Neural cell (in vitro differentiated cells): Measurements from ENCODE around the gene POTEI. TPM values are rescaled to one million over a fixed set of nuclear protein-coding genes. Genes with fewer than 3 reads are reported as not detected.
"Not testable (repeated sequence)": the region's sequence is repeated elsewhere in the genome, so short reads cannot be mapped to it uniquely, and the experiment has no call there.

Experiments
- H2AFZ ChIP-seq: fragments of 200-600, 300-800 bp; sonication (generic), shearing (Covaris generic); 2 replicates; pipeline ENCODE4 v1.6.0; 2014; ENCODE audit warnings: low read depth, mild to moderate bottlenecking, antibody characterized with exemption, low read length, moderate library complexity
- H3F3A ChIP-seq: fragments of 200-600 bp; shearing (Covaris generic); 2 replicates; pipeline ENCODE4 v1.6.1; 2016; ENCODE audit warnings: mild to moderate bottlenecking, moderate library complexity, mixed read lengths, antibody characterized with exemption, low read length; ENCODE audit not compliant: insufficient read depth, poor library complexity, severe bottlenecking
- H3K27ac ChIP-seq: fragments of 200-600, 300-800 bp; sonication (generic), shearing (Covaris generic); 2 replicates; pipeline ENCODE4 v1.5.1; 2014; ENCODE audit warnings: mild to moderate bottlenecking, low read length, moderate library complexity
- H3K27me3 ChIP-seq: fragments of 300-800, 200-600 bp; sonication (generic), shearing (Covaris generic); 2 replicates; pipeline ENCODE4 v1.6.0; 2014; ENCODE audit warnings: mild to moderate bottlenecking, low read depth, low read length, moderate library complexity; ENCODE audit not compliant: insufficient read depth
- H3K36me3 ChIP-seq: fragments of 300-800, 200-600 bp; sonication (generic), shearing (Covaris generic); 2 replicates; pipeline ENCODE4 v1.5.1; 2014; ENCODE audit warnings: mild to moderate bottlenecking, antibody characterized with exemption, low read length, moderate library complexity; ENCODE audit not compliant: insufficient read depth
- H3K4me2 ChIP-seq: fragments of 300-800, 200-600 bp; sonication (generic), shearing (Covaris generic); 2 replicates; pipeline ENCODE4 v1.6.0; 2014; ENCODE audit warnings: mild to moderate bottlenecking, low read length
- H3K4me3 ChIP-seq: fragments of 300-800, 200-600 bp; sonication (generic), shearing (Covaris generic); 2 replicates; pipeline ENCODE4 v1.5.1; 2014; ENCODE audit warnings: mild to moderate bottlenecking, low read length, moderate library complexity
- H3K79me2 ChIP-seq: fragments of 200-600 bp; shearing (Covaris generic); replicated peaks from 2 replicates; pipeline ENCODE4 v1.6.0; 2014; ENCODE audit warnings: mild to moderate bottlenecking, low read length, moderate library complexity; ENCODE audit not compliant: insufficient read depth
- H3K9ac ChIP-seq: fragments of 300-800, 200-600 bp; sonication (generic), shearing (Covaris generic); 2 replicates; pipeline ENCODE4 v1.6.1; 2016; ENCODE audit warnings: mild to moderate bottlenecking, low read length, mixed read lengths
- H3K9me2 ChIP-seq: fragments of 200-600 bp; shearing (Covaris generic); 2 replicates; pipeline ENCODE4 v1.6.1; 2016; ENCODE audit warnings: mild to moderate bottlenecking, low read length, mixed read lengths; ENCODE audit not compliant: insufficient read depth
- H3K9me3 ChIP-seq: fragments of 200-600, 300-800 bp; sonication (generic), shearing (Covaris generic); 2 replicates; pipeline ENCODE4 v1.6.1; 2016; ENCODE audit warnings: mild to moderate bottlenecking, mixed run types, low read length, moderate library complexity, mixed read lengths
- H4K20me1 ChIP-seq: fragments of 200-600 bp; shearing (Covaris generic); 2 replicates; pipeline ENCODE4 v1.6.1; 2016; ENCODE audit warnings: mild to moderate bottlenecking, mixed run types; ENCODE audit not compliant: insufficient read depth
- polyA plus RNA-seq: library from polyadenylated mRNA; depleted of rRNA; stranded (reverse); fragments of >200 nt; gene quantifications from 2 replicates; pipeline ENCODE4 v1.2.3, GENCODE V29; 2014

Gene POTEI
- polyA plus RNA-seq, 1 donor from 2014 or later, result 0.25 TPM

DNA sequence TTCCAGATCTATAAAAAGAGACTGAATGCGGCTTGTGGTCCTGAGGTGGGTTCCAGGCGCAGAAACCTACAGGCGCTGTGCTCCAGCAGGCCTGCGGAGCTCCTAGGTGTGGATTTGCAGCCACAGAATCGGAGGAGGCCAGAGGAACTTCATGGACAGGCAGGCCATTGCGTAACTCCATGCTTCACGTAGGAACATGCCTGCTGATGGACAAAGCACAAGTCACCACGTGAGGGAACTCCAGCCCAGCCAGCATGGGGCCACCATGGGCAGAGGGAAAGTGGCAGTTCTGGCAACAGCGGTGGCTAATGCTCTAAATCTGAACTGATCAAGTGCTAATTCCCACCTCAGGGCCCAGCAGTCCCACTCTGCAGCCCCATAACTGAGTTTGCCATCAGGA lies 29.1 kb upstream of the POTEI start:
- not testable (repeated sequence) for H3K36me3 ChIP-seq, H3K9me3 ChIP-seq, H4K20me1 ChIP-seq, H3K4me2 ChIP-seq, H3K27me3 ChIP-seq, H3F3A ChIP-seq, H3K4me3 ChIP-seq, H3K9me2 ChIP-seq, H3K27ac ChIP-seq, H3K9ac ChIP-seq, H2AFZ ChIP-seq, H3K79me2 ChIP-seq

DNA sequence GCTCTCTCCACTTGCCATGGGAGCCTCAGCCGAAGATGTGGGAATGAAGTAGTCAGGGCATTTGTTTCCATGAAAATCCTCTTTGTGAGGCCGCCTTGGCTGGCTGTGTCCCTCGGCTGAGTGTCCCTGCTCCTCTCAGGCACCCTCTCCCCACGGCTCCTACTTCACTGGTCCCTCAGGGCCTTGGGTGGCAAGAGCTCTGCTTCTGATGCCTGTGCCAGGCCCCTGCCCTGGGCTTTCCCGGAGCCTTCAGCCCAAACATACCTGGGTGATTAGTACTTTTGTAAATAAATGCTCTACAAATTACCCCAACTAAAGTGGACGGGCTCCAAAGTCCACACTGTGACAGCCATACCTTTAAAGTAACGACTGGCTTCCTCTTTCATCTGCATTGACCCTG lies 27.5 kb upstream of the POTEI start:
- not testable (repeated sequence) for H3K9me2 ChIP-seq, H3K4me2 ChIP-seq, H3K9me3 ChIP-seq, H3K4me3 ChIP-seq, H3K27me3 ChIP-seq, H3K36me3 ChIP-seq, H3K79me2 ChIP-seq, H2AFZ ChIP-seq, H3K9ac ChIP-seq, H3F3A ChIP-seq, H4K20me1 ChIP-seq, H3K27ac ChIP-seq

DNA sequence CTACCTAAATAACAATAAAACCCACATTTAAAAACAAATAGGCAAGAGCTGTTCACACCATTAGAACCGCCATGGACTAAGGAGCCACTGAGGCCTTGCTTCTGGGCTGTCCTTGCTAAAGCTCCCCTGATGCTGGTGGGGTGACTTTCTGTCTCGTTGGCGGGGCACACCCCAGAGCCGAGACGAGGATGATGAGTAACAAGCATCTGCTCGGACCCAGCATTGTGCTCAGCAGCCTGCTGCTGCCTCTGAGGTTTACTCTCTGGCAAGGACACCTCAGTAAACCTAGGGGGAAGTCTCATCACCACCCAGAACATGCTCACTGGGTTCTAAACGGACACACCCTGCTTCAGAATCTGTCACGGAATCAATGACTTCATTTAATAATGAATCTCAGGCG lies 22.5 kb upstream of the POTEI start:
- H3K9ac ChIP-seq, H3K79me2 ChIP-seq, H3F3A ChIP-seq, H3K4me2 ChIP-seq, H2AFZ ChIP-seq, H4K20me1 ChIP-seq, H3K9me2 ChIP-seq, H3K27me3 ChIP-seq, H3K36me3 ChIP-seq, H3K27ac ChIP-seq, H3K4me3 ChIP-seq, H3K9me3 ChIP-seq: not testable (repeated sequence)

DNA sequence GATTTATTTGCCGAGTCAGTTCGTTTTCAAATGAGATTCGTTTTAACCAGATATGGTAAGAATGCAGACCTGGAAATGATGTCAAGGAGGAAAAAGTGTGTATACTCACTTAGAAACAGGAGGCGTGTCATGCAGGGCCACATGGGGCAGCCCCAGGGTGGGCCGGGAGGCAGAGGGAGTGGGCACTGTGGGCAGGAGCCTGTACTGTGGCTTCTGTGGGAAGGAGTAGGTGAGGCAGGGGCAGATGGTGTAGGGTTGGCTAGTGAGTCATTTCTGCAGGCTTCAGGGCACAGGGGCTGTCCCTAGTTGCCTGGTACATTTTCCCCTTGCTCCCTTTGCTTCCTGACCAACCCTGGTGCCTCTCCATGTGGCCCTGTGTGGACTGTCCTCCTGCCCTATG lies 22.1 kb upstream of the POTEI start:
- not testable (repeated sequence) for H4K20me1 ChIP-seq, H2AFZ ChIP-seq, H3K27me3 ChIP-seq, H3F3A ChIP-seq, H3K4me3 ChIP-seq, H3K27ac ChIP-seq, H3K9me3 ChIP-seq, H3K36me3 ChIP-seq, H3K9ac ChIP-seq, H3K79me2 ChIP-seq, H3K4me2 ChIP-seq, H3K9me2 ChIP-seq

DNA sequence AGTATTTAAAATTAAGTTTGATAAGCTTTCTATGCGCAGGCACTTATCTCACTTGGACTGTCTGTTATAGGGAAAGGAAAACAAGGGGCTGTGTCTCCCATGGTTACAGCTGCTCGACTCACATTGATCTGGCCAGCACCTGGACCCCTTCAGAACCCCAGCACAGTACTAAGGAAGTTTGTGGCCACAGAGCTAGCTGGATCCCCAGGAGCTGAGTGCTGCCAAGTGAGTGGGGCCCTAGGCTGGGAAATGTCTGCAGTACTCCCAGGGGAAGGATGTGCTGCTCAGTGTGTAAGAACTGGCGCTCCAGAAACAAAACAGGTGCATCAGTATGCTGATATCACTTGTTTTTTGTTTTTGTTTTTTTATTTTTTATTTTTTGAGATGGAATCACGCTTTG lies 21.1 kb upstream of the POTEI start:
- not testable (repeated sequence) for H3K4me2 ChIP-seq, H3K36me3 ChIP-seq, H3K79me2 ChIP-seq, H3K9ac ChIP-seq, H3K4me3 ChIP-seq, H3K9me3 ChIP-seq, H3K27ac ChIP-seq, H3F3A ChIP-seq, H3K9me2 ChIP-seq, H4K20me1 ChIP-seq, H3K27me3 ChIP-seq, H2AFZ ChIP-seq

DNA sequence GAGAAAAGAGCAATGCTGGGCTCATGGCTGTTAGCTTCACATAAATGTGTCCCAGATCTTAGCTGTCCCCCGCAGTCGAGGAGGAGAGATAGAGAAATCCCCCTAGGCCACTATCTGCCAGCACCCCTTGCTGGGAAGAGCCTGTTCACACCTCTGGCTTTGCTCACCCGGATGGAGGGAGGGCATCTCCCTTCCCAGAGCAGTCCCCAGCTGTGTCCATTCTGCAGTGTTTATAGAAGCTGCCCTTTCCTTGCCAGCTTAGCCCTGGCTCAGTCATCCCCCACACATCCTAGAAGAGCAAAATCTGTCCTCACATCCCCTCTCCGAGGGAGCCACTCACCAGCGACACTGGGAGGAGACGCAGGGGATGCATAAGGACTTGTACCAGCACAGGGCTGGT lies 20.4 kb upstream of the POTEI start:
- not testable (repeated sequence) for H3K36me3 ChIP-seq, H4K20me1 ChIP-seq, H3K27me3 ChIP-seq, H2AFZ ChIP-seq, H3F3A ChIP-seq, H3K9ac ChIP-seq, H3K4me3 ChIP-seq, H3K9me2 ChIP-seq, H3K9me3 ChIP-seq, H3K79me2 ChIP-seq, H3K4me2 ChIP-seq, H3K27ac ChIP-seq

DNA sequence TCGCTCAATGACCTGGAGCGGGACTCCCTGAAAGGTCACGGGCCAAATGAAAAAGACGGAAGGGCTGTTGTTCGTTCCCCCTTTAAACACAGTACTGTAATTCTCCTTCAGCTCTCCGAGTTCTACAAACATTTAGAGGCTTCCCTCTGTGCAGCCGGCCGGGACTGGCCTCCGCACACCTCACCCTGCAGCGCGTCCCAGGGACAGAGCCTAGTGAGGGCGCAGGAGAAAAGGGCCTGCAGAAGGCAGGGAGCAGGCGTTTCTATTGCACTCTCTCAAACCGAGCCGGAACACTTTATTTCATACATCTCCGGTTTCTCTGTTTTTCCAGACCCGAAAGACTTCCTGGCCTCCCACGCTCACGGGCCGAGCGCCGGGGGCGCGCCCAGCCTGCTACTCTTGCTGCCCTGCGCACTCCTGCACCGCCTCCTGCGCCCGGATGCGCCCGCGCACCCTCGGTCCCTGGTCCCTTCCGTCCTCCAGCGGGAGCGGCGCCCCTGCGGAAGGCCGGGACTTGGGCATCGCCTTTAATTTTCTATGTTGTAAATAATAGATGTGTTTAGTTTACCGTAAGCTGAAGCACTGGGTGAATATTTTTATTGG lies 18.3 kb upstream of the POTEI start:
- H3K79me2 ChIP-seq, H3K9me2 ChIP-seq, H3K4me2 ChIP-seq, H3K9ac ChIP-seq, H3K9me3 ChIP-seq, H3F3A ChIP-seq, H4K20me1 ChIP-seq, H3K27ac ChIP-seq, H3K4me3 ChIP-seq, H3K27me3 ChIP-seq, H3K36me3 ChIP-seq, H2AFZ ChIP-seq: not testable (repeated sequence)

DNA sequence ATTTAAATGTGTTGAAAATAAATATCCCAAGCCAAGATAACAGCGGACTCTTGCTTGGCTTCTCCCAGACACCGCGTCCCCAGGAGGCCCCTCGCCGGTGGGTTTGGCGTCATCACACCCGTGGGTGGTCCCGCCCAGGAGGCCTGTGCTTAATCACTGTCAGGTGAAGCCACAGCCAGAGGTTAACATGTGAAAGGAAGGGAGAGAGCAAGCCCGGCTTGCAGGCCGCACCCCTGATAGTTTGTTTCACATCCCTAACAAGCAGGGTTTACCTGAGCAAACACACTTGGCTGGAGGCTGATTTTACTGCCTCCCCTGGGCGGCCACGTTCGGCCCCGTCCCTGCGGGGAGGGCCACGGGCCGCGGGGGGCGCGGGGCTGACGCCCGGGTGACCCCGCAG lies 13.3 kb upstream of the POTEI start:
- H3K4me2 ChIP-seq, H3K27ac ChIP-seq, H2AFZ ChIP-seq, H3K36me3 ChIP-seq, H4K20me1 ChIP-seq, H3K4me3 ChIP-seq, H3K9me2 ChIP-seq, H3K79me2 ChIP-seq, H3K9ac ChIP-seq, H3F3A ChIP-seq, H3K9me3 ChIP-seq, H3K27me3 ChIP-seq: not testable (repeated sequence)
